Measurements from ENCODE around the gene FARP1.
"Not testable (repeated sequence)": the region's sequence is repeated elsewhere in the genome, so short reads cannot be mapped to it uniquely, and the experiment has no call there.

FARP1 gene

GRCh38 chr13:98398581-98398980 is 255.7 kb downstream of the FARP1 start:
- no peak for DNase-seq (ENCODE audit: low read depth)

GRCh38 chr13:98399756-98400155 is 256.9 kb downstream of the FARP1 start:
- DNase-seq (ENCODE audit: low read depth) = no peak

- DNase-seq (ENCODE audit: low read depth) = no peak
These were observed 259.0 kb downstream of the FARP1 start for GRCh38 chr13:98401934-98402333.

GRCh38 chr13:98403076-98403475 is 260.2 kb downstream of the FARP1 start:
- no peak for DNase-seq (ENCODE audit: low read depth)

- DNase-seq (ENCODE audit: low read depth) = no peak
These were observed 262.2 kb downstream of the FARP1 start for GRCh38 chr13:98405107-98405571.

GRCh38 chr13:98405690-98406344 is 262.9 kb downstream of the FARP1 start:
- DNase-seq (ENCODE audit: low read depth) = no peak

GRCh38 chr13:98406427-98406826 is 263.5 kb downstream of the FARP1 start:
- no peak for DNase-seq (ENCODE audit: low read depth)

GRCh38 chr13:98406971-98407370 is 264.1 kb downstream of the FARP1 start:
- no peak for DNase-seq (ENCODE audit: low read depth)

GRCh38 chr13:98407575-98407974 is 264.7 kb downstream of the FARP1 start:
- DNase-seq (ENCODE audit: low read depth) = no peak

GRCh38 chr13:98409281-98409680 is 266.4 kb downstream of the FARP1 start:
- no peak for DNase-seq (ENCODE audit: low read depth)

- no peak for DNase-seq (ENCODE audit: low read depth)
These were observed 267.7 kb downstream of the FARP1 start for GRCh38 chr13:98410612-98411011.

- no peak for DNase-seq (ENCODE audit: low read depth)
These were observed 268.1 kb downstream of the FARP1 start for GRCh38 chr13:98411013-98411412.

- DNase-seq (ENCODE audit: low read depth) = no peak
These were observed 268.8 kb downstream of the FARP1 start for GRCh38 chr13:98411617-98412265.

GRCh38 chr13:98413278-98413677 is 270.4 kb downstream of the FARP1 start:
- not testable (repeated sequence) for DNase-seq (ENCODE audit: low read depth)

GRCh38 chr13:98413796-98414195 is 270.9 kb downstream of the FARP1 start:
- DNase-seq (ENCODE audit: low read depth) = no peak

GRCh38 chr13:98415326-98416070 is 272.6 kb downstream of the FARP1 start:
- no peak for DNase-seq (ENCODE audit: low read depth)

- no peak for DNase-seq (ENCODE audit: low read depth)
These were observed 273.5 kb downstream of the FARP1 start for GRCh38 chr13:98416408-98416807.

GRCh38 chr13:98419786-98420553 is 277.1 kb downstream of the FARP1 start:
- DNase-seq (ENCODE audit: low read depth) = no peak

GRCh38 chr13:98420554-98421175 is 277.8 kb downstream of the FARP1 start:
- no peak for DNase-seq (ENCODE audit: low read depth)

GRCh38 chr13:98422046-98422445 is 279.2 kb downstream of the FARP1 start:
- DNase-seq (ENCODE audit: low read depth) = no peak

- no peak for DNase-seq (ENCODE audit: low read depth)
These were observed 280.5 kb downstream of the FARP1 start for GRCh38 chr13:98423417-98423816.
